ENCODE results near the gene SLC5A12. TPM values are rescaled to one million over a fixed set of nuclear protein-coding genes. Genes with fewer than 3 reads are reported as not detected.

SLC5A12 gene
- total RNA-seq, 2 donors from 2014 or later, result not detected

DNA sequence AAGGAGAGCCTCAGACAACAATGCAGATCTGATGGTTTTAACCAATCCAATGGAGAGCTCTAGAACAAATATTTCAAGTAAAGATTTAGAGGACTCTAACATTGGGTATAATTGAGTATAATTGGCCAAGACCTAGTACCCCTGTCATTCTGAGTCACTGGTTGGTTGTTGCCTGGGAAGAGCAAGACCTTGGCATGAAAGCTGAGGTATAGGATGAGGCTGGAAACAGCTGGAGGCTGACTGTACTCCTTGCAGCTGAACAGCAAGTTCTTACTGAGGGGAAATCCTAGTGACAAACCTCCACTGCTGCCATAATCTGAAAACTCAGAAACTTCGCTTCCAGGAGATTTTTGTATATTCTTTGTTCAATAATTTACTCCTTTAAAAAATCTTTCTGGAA lies 95.5 kb downstream of the SLC5A12 start:
- Histone ChIP-seq H3K9me3 (no peaks in the 10 kb centered on the region), H3K36me3 (replicated peaks in 1 of 2; ENCODE audit: insufficient read depth in 1 of 2, low read depth in 2 of 2) (no peaks in the 10 kb centered on the region), H3K4me3 (no peak overlapping the region), H3K4me1 (no peaks in the 10 kb centered on the region), H3K27ac (no peak overlapping the region), H3K27me3 (no peaks in the 10 kb centered on the region)
- no peak for TF ChIP-seq POLR2A (IDR thresholded peaks at IDR 0.05)
- TF ChIP-seq, protein P1, sequence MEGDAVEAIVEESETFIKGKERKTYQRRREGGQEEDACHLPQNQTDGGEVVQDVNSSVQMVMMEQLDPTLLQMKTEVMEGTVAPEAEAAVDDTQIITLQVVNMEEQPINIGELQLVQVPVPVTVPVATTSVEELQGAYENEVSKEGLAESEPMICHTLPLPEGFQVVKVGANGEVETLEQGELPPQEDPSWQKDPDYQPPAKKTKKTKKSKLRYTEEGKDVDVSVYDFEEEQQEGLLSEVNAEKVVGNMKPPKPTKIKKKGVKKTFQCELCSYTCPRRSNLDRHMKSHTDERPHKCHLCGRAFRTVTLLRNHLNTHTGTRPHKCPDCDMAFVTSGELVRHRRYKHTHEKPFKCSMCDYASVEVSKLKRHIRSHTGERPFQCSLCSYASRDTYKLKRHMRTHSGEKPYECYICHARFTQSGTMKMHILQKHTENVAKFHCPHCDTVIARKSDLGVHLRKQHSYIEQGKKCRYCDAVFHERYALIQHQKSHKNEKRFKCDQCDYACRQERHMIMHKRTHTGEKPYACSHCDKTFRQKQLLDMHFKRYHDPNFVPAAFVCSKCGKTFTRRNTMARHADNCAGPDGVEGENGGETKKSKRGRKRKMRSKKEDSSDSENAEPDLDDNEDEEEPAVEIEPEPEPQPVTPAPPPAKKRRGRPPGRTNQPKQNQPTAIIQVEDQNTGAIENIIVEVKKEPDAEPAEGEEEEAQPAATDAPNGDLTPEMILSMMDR (IDR thresholded peaks at IDR 0.05), result no peak
- 63 to 71% methylated on average over 1 of the region's 1 CpG for WGBS, 2 donors
- ATAC-seq, result no peak
- intact Hi-C loops (cut with DNase I), result no loop called here
- no peak for DNase-seq

DNA sequence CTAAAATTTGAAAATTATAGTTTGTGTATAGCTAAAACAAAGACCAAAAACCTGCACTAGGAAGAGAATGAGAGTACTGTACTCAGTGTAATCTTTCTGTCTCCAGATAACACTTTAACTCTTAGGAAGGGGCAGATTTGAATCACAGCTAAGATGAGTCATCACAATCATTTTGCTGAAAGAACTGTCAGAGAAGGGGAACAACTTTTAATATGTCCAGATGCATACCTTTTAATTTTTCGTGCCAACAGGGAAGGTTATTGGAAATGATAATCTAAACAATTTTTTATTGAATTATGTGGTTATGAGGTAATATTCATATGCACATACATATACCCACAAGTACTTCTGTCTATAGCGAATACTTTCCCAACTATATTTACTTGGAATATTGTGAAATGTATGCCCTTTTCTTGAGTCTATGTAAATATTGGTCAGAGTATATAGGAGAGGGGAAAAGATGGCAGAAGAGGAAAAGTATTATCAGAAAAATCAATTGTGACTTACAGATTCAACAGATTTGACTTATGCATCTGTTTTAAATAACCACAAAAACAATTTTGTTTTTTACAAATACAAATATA lies 98.7 kb downstream of the SLC5A12 start:
- DNase-seq (no peak), ATAC-seq (no peak)
- H3K9me3 ChIP-seq, result no peaks in the 10 kb centered on the region
- H3K27me3 ChIP-seq, result no peaks in the 10 kb centered on the region
- no peaks in the 10 kb centered on the region for H3K36me3 ChIP-seq (replicated peaks in 1 of 2; ENCODE audit: insufficient read depth in 1 of 2, low read depth in 2 of 2)
- H3K4me1 ChIP-seq, result no peaks in the 10 kb centered on the region
- TF ChIP-seq, protein P1 (IDR thresholded peaks at IDR 0.05), result no peak
- TF ChIP-seq POLR2A (IDR thresholded peaks at IDR 0.05), result no peak
- no peak overlapping the region for H3K4me3 ChIP-seq
- no peak overlapping the region for H3K27ac ChIP-seq
- intact Hi-C loops (cut with DNase I), result no loop called here
- WGBS, 2 donors, result 60 to 64% methylated on average over 2 of the region's 2 CpGs

DNA sequence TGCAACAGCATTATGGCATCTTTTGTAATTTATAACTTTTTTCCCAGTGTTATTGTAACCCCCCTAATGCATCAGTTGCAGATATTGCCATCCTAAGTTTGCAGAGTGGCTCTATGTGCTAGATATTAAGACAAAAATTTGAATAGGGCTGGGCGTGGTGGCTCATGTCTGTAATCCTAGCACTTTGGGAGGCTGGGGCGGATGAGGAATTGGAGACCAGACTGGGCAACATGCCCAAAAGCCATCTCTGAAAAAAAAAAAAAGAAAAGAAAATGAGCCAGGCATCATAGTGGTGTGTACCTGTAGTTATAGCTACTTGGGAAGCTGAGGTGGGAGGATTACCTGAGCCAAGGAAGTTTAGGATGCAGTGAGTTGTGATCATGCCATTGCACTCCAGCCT lies 99.7 kb downstream of the SLC5A12 start:
- no peak for ATAC-seq
- Histone ChIP-seq H3K36me3 (replicated peaks in 1 of 2; ENCODE audit: insufficient read depth in 1 of 2, low read depth in 2 of 2) (no peaks in the 10 kb centered on the region), H3K9me3 (no peaks in the 10 kb centered on the region), H3K4me3 (no peak overlapping the region), H3K27me3 (no peaks in the 10 kb centered on the region), H3K27ac (no peak overlapping the region), H3K4me1 (no peaks in the 10 kb centered on the region)
- intact Hi-C loops (cut with DNase I), result no loop called here
- no peak for DNase-seq
- 62 to 63% methylated on average over 2 of the region's 2 CpGs for WGBS, 2 donors
- no peak for TF ChIP-seq POLR2A (IDR thresholded peaks at IDR 0.05)
- TF ChIP-seq, protein P1 (IDR thresholded peaks at IDR 0.05), result no peak

DNA sequence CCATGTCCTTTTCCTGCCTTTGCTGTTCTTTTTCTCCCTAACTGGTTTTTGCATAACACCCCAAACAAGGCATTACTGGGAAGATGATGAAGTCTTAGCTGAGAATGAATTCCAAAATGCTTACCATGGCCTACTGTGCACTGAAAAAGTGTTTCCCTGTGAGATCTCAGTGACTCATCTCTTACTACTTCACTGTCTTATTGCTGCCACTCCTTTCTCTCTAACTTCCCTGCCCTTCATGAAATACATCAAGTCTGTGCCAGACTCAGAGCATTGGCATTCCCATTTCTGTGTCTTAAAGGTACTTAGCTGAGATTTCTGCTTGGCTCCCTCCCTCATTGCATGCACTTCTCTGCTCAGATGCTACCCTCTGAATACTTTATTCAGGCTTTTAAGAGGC lies 100.7 kb downstream of the SLC5A12 start:
- ATAC-seq, result no peak
- H3K27me3 ChIP-seq, result no peaks in the 10 kb centered on the region
- DNase-seq, result no peak
- intact Hi-C loops (cut with DNase I), result no loop called here
- TF ChIP-seq POLR2A (IDR thresholded peaks at IDR 0.05), result no peak
- TF ChIP-seq, protein P1 (IDR thresholded peaks at IDR 0.05), result no peak
- no peaks in the 10 kb centered on the region for H3K4me1 ChIP-seq
- no peak overlapping the region for H3K4me3 ChIP-seq
- H3K27ac ChIP-seq, result no peak overlapping the region
- H3K36me3 ChIP-seq (replicated peaks in 1 of 2; ENCODE audit: insufficient read depth in 1 of 2, low read depth in 2 of 2), result no peaks in the 10 kb centered on the region
- no peaks in the 10 kb centered on the region for H3K9me3 ChIP-seq

DNA sequence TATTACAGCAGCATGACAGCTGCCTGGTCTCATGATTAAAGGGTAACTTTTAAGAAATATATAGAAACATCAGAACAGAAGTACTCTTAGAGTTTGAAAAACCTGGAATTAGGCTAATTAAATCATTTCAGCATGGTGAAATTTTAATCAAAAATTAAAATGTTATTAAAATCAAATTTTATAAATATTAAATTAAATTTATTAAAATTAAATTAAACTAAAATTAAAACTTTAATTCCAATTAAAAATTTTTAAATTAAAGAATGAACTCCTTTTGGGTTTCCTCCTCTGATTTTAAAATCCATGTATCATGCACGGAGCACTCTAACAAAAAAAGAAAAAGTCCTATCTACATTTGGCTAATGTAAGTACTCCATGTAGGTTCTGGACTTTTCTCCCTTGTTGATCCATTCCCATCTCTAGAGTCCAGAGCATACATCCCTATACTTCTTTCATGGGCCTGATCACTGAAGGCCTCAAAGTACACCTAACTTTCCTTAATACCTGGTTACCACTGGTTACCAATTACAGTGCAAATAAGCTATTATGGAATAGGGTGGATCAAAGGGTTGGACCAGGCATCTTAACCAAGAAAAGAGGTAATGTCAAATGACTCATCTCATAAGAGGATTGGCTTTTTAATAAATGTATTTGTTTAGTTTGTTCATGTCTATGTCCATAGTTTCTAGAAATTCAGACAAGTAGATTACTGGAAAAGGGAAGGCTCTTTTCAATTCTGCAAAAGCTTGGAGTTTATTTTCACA lies 101.4 kb downstream of the SLC5A12 start:
- no peak overlapping the region for H3K4me3 ChIP-seq
- ATAC-seq, result no peak
- no peak overlapping the region for H3K27ac ChIP-seq
- H3K9me3 ChIP-seq, result no peaks in the 10 kb centered on the region
- intact Hi-C loops (cut with DNase I), result no loop called here
- WGBS, 2 donors, result 82 to 94% methylated on average over 1 of the region's 1 CpG
- no peak for DNase-seq
- no peaks in the 10 kb centered on the region for H3K27me3 ChIP-seq
- TF ChIP-seq, protein P1 (IDR thresholded peaks at IDR 0.05), result no peak
- TF ChIP-seq POLR2A (IDR thresholded peaks at IDR 0.05), result no peak
- H3K36me3 ChIP-seq (replicated peaks in 1 of 2; ENCODE audit: insufficient read depth in 1 of 2, low read depth in 2 of 2), result no peaks in the 10 kb centered on the region
- H3K4me1 ChIP-seq, result no peaks in the 10 kb centered on the region

Data from body of pancreas (tissue), 4 donors.